Hematopoietic multipotent progenitor cell treated with erythropoietin and hydrocortisone succinate and interleukin-3 and kit ligand, for 4 days (in vitro differentiated cells): ENCODE data around the gene ATG4D.
A peak's percentile ranks its signal among the peaks of the same experiment; 100 is the strongest.
"Not testable (repeated sequence)": the region's sequence is repeated elsewhere in the genome, so short reads cannot be mapped to it uniquely, and the experiment has no call there.

ENCODE experiments used
- DNase-seq: peaks from one replicate; pipeline ENCODE4 v3.0.0-alpha.2; 2015

ATG4D gene

GRCh38 chr19:10553087-10553667 is 9.5 kb downstream of the ATG4D start:
- peak; percentile 48 for DNase-seq

GRCh38 chr19:10553943-10554381 is 10.3 kb downstream of the ATG4D start:
- DNase-seq = peak; percentile 95

GRCh38 chr19:10554760-10555609 is 11.3 kb downstream of the ATG4D start:
- peak; percentile 44 for DNase-seq

GRCh38 chr19:10555610-10555973 is 11.9 kb downstream of the ATG4D start:
- DNase-seq = peak; percentile 29

GRCh38 chr19:10557603-10558197 is 14.0 kb downstream of the ATG4D start:
- DNase-seq = no peak

GRCh38 chr19:10560154-10560553 is 16.4 kb downstream of the ATG4D start:
- no peak for DNase-seq

- DNase-seq = no peak
These were observed 18.9 kb downstream of the ATG4D start for GRCh38 chr19:10562609-10563008.

- peak; percentile 92 for DNase-seq
These were observed 21.4 kb downstream of the ATG4D start for GRCh38 chr19:10565028-10565566.

- DNase-seq = peak; percentile 100
These were observed 22.1 kb downstream of the ATG4D start, which contains the start of gene KRI1 for GRCh38 chr19:10565567-10566407. Gene KRI1 (minus strand): TSS chr19:10566010. CDS start chr19:10565999, 11 bp downstream.

- no peak for DNase-seq
These were observed 22.6 kb downstream of the ATG4D start for GRCh38 chr19:10566408-10566657.

- DNase-seq = peak; percentile 67
These were observed 23.1 kb downstream of the ATG4D start for GRCh38 chr19:10566658-10567410.

GRCh38 chr19:10567656-10568055 is 24.0 kb downstream of the ATG4D start:
- DNase-seq = no peak

- peak; percentile 48 for DNase-seq
These were observed 24.5 kb downstream of the ATG4D start for GRCh38 chr19:10568062-10568825.

GRCh38 chr19:10568826-10569651 is 25.3 kb downstream of the ATG4D start, which contains the start of gene CDKN2D:
Gene CDKN2D (minus strand): TSS chr19:10568979. CDS start chr19:10568653, 326 bp downstream.
- DNase-seq = peak; percentile 100

GRCh38 chr19:10573793-10574192 is 30.1 kb downstream of the ATG4D start:
- not testable (repeated sequence) for DNase-seq

- no peak for DNase-seq
These were observed 30.8 kb downstream of the ATG4D start for GRCh38 chr19:10574462-10574861.

GRCh38 chr19:10575011-10575716 is 31.5 kb downstream of the ATG4D start:
- no peak for DNase-seq

- no peak for DNase-seq
These were observed 34.2 kb downstream of the ATG4D start for GRCh38 chr19:10577951-10578350.

- DNase-seq = peak; percentile 99
These were observed 37.4 kb downstream of the ATG4D start for GRCh38 chr19:10580979-10581631.
